Frontal cortex (tissue), 4 donors: ENCODE results near the gene PSMG4. TPM values are rescaled to one million over a fixed set of nuclear protein-coding genes. Genes with fewer than 3 reads are reported as not detected.
"Not testable (repeated sequence)": the region's sequence is repeated elsewhere in the genome, so short reads cannot be mapped to it uniquely, and the experiment has no call there.

Experiments
- DNase-seq, 2 donors: peaks; one replicate each; pipeline ENCODE4 v3.0.0; 2012; ENCODE audit warnings: low spot score in 2 of 2
- FAIRE-seq: peaks from 2 replicates; lab custom pipeline; 2012; peaks lifted over from hg19 to GRCh38; lab: Jason Lieb, UNC
- total RNA-seq: library from RNA; depleted of rRNA; stranded (reverse); fragments of >200 nt; gene quantifications from one replicate; pipeline ENCODE4 v1.2.3, GENCODE V29; 2014
- donor health status: control.
- donor health status: control.
- donor health status: control.

The PSMG4 gene
- total RNA-seq, 1 donor from 2014 or later = 32.2 TPM

DNA sequence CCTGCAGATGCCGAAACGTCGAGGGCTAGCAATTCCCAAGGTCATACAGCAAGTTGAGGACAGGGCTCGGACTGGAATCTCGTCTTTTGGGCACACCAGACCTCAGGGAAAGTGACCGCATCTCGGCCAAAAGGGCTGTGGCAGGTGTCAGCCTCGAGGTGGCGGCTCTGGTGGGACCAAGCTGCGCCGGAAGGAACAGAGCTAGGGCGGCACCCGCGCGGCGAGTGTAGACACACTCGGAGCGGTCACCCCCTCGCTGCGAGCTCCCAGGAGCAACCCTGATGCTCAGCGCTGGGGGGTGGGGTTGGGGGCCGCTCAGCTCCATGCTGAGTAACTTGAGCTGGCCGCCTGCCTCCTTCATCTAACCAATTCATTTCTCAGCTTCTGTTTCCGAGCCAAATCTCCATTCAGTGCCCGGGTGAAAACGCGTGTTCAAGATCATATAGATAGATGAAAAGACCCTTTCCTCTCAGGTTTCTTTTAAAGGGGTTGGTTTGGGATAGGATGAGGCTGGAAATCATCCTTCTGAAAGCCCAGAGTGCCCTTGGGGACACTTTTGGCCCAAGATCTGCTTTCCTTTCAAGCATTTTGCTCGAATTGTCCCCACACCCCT, 29.1 kb upstream of the PSMG4 start:
- FAIRE-seq (no peak), DNase-seq (no peak)

DNA sequence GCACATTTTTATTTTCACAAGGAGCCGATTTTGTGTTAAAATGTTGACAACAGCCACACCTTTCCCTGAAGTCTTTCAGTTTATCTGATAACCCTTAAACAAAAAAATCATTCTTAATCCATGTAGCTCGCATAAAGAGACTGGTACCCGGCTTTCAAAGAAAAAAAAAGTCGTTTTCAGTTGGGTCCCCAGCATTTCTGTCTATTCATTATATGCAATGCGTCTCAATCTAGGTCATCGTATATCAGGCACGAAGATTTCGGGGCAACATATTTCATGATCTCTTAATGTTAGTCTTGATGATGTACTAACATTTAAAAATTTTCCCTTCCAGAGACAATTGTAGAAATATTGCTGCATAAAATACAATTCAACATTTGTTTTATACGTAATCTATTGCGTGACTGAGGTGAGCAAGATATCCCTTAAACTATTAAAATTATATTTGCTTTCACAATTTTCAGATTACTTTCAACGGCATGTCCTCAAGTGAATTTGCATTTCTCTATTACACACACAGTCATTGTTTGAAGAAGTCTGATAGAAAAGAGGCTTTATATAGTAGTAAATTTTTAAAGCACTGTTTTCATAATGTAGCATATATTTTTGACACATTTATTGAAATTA, 28.4 kb upstream of the PSMG4 start:
- FAIRE-seq = no peak
- DNase-seq = no peak

GRCh38 chr6:3230900-3231246, 27.9 kb upstream of the PSMG4 start:
- FAIRE-seq (no peak), DNase-seq (no peak)

DNA sequence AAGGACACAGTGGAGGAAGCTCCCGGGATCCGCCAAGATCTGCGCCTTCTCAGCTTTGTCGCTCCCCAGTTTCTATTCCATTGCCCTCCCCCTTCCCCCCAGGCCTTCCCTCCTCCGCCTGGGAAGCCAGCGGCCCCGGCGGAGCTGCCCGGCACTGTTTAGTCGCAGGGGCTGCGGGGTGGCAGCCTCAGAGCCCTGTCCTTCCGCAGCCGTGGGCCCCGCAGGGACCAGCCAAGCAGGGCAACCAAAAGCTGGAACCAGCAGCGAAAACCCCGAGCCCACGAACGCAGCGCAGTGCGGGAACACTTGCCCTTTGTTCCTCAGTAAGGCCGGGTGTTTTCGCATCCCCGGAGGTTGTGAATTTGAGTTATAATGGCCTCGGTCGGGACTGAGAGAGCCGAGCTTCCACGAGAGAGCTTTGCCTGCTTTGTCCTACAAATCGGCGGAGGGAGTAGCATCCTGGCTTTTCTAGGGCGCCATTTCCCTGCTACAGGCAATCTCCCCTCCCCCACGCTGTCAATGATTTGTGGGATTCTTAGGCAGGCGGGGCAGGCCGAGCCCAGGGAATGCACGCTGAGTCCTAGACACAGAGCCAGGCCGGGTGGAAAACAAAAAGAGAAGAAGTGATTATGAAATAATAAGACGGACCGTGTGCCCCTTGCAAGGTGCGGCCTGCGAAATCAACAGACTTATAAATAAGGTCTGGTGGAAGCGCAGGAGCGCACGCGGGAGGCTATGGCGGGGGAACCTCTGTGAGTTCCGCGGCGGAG, 27.3 kb upstream of the PSMG4 start:
- no peak for FAIRE-seq
- peak in 1 of 2 donors; percentile 47 for DNase-seq

GRCh38 chr6:3232017-3232945, 26.5 kb upstream of the PSMG4 start:
- FAIRE-seq = no peak
- no peak for DNase-seq

GRCh38 chr6:3233321-3233720, 25.4 kb upstream of the PSMG4 start:
- DNase-seq (no peak), FAIRE-seq (no peak)

GRCh38 chr6:3233904-3234303, 24.8 kb upstream of the PSMG4 start:
- no peak for DNase-seq
- no peak for FAIRE-seq

DNA sequence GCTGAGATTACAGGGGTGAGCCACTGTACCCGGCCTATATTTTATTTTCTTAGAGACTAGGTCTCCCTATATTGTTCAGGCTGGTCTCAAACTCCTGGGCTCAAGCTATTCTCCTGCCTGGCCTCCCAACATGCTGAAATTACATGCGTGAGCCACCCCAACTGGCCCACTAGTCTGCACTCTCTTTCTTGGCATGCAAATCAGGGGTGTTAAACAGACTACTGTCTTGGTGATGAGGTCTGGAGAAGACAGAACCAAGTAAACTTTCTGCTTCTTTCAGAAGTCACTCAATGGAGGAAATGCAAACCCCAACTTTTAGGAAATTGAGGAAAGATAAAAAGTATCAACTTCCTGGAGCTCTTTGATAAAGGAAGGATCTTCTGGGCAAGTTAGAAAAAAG, 23.3 kb upstream of the PSMG4 start:
- no peak for DNase-seq
- FAIRE-seq = no peak

GRCh38 chr6:3236005-3236404, 22.7 kb upstream of the PSMG4 start:
- DNase-seq (no peak), FAIRE-seq (no peak)

DNA sequence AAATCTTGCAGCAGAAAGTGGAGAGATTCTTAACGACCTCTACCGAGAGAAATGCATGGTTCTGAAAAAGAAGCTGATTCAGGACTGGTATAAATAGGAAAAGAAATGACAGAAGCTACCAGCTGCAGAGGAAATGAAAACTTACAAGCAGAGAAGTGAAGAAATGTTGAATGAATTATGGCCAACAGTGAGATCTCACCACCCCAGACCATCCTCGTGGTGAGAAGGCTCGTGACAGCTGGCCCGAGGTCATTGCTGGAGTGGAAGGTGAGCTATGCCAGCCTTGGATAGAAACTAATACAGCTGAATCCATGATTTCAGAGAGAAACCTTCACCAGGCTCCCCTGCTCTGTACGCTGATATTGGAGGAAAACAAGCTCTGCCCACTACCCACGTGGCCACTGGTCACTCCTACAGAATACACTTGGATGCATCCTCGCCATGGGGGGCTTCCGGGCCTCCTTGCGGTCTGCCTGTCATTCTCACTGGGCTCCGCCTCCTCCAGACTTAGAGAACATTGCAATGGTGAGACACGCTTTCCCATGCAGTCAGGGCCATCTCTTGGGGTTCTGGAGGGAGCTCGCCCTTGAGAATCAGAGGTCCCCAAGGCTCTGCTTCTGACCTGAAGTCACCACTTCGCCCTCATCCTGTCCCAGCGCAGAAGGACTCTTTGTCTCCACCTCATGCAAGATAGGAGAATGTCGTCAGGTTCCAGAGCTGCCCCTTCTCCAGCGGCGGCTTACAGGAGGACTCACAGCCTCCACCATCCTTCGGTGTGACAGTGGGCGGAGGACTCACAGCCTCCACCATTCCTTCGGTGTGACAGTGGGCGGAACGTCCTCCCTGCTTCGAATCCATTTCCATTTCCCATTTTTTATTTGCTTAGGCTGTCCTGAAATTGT, 20.7 kb upstream of the PSMG4 start:
- FAIRE-seq (no peak), DNase-seq (no peak)

DNA sequence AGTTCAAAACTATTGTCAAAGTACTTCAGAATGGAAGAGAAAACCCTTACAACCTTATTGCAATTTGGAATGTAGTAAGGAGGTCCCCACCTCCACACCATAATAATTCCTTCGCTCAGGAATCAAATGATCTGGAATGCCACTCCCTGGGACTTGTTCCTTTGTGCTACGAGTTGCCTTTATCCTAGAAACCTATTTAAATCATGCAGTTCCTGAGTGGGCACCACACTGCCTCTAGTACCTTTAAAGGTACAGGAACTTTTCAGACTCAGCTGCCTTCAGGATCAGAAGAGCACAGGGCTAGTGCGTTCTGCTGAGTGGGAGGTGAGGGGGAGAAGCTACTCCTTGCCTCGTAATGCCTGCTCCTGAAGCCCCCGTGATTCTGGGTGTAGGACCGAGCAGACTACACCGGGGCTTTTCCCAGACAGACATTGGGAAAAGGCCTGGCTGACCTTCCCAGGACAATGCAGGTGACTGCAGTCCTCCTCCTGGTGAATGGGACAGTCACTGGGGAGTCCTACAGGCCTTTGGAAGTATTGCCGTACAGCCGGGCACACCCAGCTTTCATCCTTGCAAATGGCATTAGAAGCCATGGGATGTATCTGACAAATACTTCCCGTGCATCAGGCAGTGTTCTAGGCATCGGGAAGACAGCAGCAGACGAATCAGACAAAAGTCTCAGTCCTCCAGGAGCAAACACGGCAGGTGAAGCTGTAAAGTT, 19.5 kb upstream of the PSMG4 start:
- DNase-seq (no peak), FAIRE-seq (no peak)

GRCh38 chr6:3240595-3240994, 18.2 kb upstream of the PSMG4 start:
- FAIRE-seq (no peak), DNase-seq (no peak)

DNA sequence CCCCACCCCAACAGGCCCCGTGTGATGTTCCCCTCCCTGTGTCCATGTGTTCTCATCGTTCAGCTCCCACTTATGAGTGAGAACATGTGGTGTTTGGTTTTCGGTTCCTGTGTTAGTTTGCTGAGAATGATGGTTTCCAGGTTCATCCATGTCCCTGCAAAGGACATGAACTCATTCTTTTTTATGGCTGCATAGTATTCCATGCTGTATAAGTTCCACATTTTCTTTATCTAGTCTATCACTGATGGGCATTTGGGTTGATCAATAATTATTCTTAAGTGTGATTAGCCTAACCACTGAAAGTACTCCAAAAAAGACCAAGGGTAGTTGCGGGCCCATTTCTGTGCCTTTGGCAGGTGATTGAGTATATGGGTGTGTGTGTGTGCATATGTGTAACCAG, 17.0 kb upstream of the PSMG4 start:
- FAIRE-seq, DNase-seq: not testable (repeated sequence)

DNA sequence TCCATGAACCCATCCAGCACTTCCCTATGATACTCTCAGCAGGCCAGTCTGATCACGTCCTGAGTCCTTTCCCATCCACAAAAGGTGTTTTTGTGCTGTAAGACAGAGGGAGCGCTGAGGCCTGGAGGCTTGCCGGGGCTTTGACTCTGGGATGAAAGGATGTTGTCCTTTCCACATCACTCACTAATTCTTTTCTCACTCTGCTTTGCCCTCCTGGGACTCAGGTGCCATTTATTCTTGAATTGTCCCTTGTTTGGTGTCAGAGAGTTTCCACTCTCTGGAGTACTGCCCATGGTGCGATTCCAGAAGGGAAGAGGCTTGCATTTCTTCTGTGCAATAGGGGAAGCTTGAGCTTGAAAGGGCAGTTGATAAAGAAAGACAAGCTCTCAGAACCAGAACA, 16.0 kb upstream of the PSMG4 start:
- FAIRE-seq (no peak), DNase-seq (no peak)

DNA sequence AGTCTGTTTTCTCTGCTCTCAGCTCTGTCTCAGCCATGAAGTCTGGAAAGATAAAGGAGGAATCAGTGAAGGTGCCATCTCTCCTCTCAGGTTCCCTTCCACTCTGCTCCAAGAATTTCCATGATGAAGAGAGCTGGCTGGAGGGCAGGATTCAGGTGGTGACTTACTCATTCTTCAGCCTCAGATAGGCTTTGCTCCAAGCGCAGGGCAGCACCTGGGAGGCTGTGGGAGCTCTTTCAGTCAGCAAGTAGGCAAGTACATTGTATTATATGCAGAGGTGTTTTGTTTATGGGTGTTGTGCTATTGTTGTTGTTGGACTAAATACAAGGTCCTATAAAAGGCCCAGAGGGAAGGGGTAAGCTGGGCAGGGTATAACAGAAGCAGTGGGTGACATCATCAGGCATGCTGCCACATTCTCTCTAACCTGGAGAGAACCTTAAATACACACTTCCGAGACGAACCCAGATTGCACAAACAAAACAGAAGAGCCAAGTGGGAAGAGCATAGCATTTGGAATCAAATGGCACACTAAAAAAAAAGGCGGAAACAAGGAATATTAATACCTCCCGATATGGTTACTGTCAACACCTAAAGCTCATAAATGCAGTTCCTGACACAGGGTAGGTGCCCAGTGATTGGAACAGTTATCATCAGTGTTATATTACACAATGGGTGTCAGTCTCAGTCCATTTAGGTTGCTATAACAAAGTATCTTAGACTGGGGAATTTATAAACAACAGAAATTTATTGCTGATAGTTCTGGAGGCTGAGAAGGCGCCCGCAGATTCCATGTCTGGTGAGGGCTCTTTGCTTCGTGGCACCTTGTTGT, 14.5 kb upstream of the PSMG4 start:
- no peak for DNase-seq
- FAIRE-seq = no peak

- not testable (repeated sequence) for FAIRE-seq, DNase-seq
Observed at GRCh38 chr6:3244832-3245161, 13.9 kb upstream of the PSMG4 start.

GRCh38 chr6:3245216-3245615, 13.5 kb upstream of the PSMG4 start:
- FAIRE-seq (no peak), DNase-seq (no peak)
